ENCODE data around the gene CTAG1A.
"Not testable (repeated sequence)": the region's sequence is repeated elsewhere in the genome, so short reads cannot be mapped to it uniquely, and the experiment has no call there.

DNA sequence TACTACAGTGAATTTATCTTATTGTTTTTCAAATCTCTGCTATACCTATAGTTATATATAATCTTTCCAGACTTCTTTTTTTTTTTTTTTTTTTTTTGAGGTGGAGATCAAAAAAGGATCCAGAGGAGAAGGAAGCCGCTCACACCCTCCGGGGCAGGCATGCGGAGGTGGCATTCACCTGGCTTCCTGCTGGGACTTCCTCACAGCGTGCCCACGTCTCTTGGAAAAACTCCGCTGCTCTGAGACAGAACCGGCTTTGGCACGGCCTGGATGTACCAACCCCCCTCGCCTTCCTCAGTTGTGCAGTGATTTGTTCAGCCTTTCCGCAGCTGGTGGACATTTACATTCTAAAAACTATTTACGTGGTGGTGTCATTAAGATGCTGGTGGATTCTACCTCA lies 23.0 kb downstream of the CTAG1A start:
- TF ChIP-seq EP300, POLR2AphosphoS5 (IDR thresholded peaks at IDR 0.05): not testable (repeated sequence)
